T-helper 1 cell treated with Interleukin-12 subunit alpha and Interleukin-12 subunit beta and Interleukin-4 antibody, amounts not matched to agents 30 ng/mL and 1 ng/mL, for 36 hours (primary cell): ENCODE data around the gene OR2A25. TPM values are rescaled to one million over a fixed set of nuclear protein-coding genes. Genes with fewer than 3 reads are reported as not detected.
"Not testable (repeated sequence)": the region's sequence is repeated elsewhere in the genome, so short reads cannot be mapped to it uniquely, and the experiment has no call there.

ENCODE experiments used
- intact Hi-C: fragments of 100-400 bp; cut with micrococcal nuclease; formaldehyde crosslinking; loops from one replicate; pipeline ENCODE4 v1.15.1; 2024
- total RNA-seq: library from RNA; stranded (reverse); gene quantifications from 2 replicates; pipeline ENCODE4 v1.2.3, GENCODE V29; 2022

Gene OR2A25, protein sequence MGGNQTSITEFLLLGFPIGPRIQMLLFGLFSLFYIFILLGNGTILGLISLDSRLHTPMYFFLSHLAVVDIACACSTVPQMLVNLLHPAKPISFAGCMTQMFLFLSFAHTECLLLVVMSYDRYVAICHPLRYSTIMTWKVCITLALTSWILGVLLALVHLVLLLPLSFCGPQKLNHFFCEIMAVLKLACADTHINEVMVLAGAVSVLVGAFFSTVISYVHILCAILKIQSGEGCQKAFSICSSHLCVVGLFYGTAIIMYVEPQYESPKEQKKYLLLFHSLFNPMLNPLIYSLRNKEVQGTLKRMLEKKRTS
- total RNA-seq = not detected in 2 replicates

- intact Hi-C loops = no loop called here
Measured at GRCh38 chr7:144069511-144069910, at the start of gene OR2A25. Gene OR2A25, plus strand, starts transcription at chr7:144069811. Its CDS starts 4,409 bp downstream, at chr7:144074220.

DNA sequence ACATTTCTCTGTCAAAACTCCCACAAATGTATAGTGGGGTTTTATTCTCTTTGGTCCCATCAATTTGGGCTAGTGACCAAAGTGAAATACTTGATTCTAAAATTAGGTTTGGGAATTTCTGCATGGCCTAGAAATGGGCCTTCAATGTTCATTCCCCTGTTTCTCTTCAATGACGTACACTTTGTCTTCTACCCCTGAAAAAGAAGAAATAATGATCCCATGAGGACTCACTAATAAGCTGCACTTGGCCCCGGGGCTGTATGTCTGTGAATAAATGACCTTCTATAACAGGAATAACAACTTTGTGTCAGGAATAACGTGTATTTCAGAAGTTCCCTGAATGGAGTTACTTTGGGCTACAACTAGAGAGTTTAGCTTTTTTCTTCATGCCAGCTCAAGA, 49.3 kb upstream of the OR2A25 start:
- intact Hi-C loops = no loop called here

- intact Hi-C loops = no loop called here
Measured at GRCh38 chr7:144022169-144022568, 47.4 kb upstream of the OR2A25 start.

- intact Hi-C loops = no loop called here
Measured at GRCh38 chr7:144023171-144023827, 46.3 kb upstream of the OR2A25 start.

- intact Hi-C loops = no loop called here
Measured at GRCh38 chr7:144024213-144024612, 45.4 kb upstream of the OR2A25 start.

DNA sequence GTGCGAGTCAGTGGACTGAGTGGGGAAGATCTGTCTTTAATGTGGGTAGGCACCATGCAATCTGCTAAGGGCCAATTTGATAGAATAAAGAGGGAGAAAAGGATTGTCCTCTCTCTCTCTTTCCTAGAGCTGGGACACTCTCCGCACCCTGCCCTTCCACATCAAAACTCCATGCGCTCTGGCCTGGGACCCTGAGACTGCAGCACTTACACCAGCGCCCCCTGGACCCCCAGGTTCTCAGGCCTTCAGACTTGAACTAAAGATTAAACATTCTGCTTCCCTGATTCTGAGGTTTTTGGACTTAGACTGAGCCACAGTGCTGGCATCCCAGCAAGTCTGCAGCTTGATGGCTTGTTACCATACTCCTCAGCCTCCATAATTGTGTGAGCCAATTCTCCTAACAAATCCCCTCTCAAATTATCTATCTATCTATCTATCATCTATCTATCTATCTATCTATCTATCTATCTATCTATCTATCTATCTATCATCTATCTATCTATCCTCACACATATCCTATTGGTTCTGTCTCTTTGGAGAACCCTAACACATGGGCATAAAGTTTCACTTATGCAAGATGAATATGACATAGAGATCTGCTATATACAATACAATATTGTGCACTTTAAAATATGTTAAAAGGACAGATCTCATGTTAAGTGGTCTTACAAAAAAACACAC, 43.3 kb upstream of the OR2A25 start:
- intact Hi-C loops = no loop called here

DNA sequence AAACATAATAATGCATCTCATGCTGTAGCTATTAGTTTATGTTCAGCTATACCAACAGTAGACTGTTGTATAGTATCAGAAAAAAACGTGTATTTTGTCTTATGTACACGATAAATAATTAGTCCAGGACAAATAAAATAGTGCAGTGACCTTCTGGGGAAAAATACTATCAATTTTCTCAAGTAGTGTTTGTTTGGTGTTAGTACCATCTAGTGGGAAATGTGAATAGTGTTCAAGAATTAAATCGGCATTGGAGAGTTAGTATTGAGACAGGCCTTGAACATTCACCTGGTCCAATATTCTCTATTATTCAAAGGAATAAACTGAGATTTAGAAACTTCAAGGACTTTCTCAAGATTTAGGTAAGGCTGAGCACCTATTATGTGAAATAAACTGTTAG, 42.5 kb upstream of the OR2A25 start:
- intact Hi-C loops = no loop called here

GRCh38 chr7:144027974-144028373, 41.6 kb upstream of the OR2A25 start:
- intact Hi-C loops = no loop called here

GRCh38 chr7:144028547-144028946, 41.1 kb upstream of the OR2A25 start:
- intact Hi-C loops = no loop called here

DNA sequence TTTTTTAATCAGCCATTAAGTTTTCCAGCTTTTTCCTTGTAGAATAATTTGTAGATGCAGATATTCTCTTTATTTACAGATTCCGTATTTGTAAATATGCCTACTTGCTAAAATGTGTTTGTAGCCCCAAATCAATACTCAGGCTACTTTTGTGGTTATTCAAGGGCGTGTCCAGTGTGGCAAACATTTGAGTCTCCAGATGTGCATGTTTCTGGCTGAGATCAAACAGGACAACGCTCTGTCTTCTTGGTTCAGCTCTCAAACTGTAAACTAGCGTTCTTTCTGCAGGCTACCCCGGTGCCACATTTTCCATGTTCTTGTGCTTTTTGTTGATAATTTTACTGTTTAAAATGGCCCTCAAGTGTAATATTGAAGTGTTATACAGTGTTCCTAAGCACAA, 37.1 kb upstream of the OR2A25 start:
- intact Hi-C loops = no loop called here

DNA sequence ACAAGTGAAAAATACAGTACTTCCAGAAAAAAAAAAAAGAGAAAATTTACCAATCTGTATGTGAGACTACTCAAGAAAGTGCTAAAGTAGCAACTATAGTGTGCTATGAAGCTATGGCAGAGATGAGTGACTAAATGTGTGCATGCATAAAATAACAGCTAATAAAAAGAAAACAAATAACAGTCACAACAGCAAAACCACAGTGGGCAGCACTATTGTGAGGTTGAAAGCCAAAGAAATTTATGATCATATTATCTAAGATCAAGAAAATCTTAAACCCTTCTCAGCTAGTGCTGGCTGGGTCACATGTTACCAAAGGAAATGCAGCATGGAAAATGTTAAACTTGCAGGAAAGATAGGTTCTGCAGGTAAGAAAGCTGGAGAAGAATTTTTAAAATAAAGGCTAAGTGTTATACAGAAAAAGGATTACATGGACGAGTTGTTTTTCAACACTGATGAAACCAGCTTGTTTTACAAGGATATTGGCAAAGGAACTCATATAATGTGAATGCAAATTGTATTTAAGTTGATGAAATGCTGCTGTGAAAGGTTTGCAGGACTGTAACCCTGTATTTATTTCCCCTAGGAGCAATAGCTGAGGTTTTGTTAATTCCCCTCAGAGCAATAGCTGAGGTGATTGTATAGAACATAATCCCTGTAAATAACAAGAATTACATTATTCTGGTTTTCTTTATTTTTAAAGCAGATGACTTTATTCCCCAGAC, 36.5 kb upstream of the OR2A25 start:
- intact Hi-C loops = no loop called here

DNA sequence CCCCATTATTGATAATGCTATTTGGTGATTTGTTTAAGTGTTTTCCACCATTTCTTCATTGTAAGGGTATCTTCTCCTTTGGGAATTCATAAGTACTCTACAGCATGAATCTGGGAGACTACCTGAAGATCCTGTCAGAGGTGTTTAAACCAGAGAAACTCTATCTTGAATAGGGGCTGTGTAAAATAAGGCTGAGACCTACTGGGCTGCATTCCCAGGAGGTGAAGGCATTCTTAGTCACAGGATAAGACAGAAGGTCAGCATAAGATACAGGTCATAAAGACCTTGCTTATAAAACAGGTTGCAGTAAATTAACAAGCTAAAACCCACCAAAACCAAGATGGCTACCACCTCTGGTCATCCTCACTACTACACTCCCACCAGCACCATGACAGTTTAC, 34.2 kb upstream of the OR2A25 start:
- intact Hi-C loops = no loop called here

GRCh38 chr7:144036302-144036885, 33.2 kb upstream of the OR2A25 start:
- intact Hi-C loops = no loop called here

DNA sequence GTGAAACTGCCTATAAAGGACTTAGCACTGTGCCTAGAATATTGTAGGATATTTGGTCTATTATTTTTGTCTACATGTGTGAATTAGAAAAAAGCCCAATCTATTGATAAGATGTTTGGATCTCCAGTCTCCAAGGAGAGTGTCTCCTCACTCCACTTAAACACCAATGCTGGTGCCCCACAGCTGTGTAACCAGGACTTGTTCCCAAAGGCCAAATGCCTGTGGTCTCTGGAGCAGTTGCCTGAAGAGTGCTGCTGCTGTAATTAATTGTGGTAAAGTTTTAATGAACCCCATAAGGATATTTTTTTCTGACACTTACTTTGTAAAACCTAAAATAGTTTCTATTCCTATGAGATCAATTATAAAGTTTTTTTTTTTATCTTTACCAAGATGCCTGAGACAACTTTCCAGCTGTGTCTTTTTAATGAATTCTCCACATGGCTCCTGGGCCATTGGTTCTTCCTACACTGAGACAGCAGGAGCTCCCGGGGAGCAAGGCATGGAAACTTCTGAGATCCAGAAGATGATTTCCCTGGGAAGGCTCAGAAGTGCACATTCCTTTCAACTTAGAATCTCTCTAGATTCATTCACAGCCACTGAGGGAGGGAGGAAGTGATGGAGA, 32.1 kb upstream of the OR2A25 start:
- intact Hi-C loops = no loop called here

DNA sequence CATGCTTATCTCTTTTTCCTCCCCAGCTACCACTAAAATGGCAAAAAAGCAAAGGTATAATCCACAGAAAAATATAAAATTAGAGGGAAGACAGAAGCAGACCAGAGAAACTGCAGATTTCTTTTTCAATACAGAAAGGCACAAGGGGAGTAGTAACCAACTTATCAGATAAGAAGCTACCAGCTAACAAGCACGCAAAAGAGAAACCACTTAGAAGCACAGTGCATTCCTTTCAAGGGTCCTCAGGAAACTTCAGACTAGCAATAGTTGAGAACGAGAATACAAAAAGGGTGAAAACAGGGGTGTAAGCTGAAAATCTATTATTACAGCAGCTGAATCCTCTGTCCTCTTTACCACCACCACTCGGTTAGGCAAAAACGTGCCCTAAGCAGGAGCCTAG, 30.7 kb upstream of the OR2A25 start:
- intact Hi-C loops = no loop called here

GRCh38 chr7:144048648-144049047, 21.0 kb upstream of the OR2A25 start, which contains the start of gene OR2A5:
Gene OR2A5, plus strand, starts transcription at chr7:144048948. Its CDS starts 1,454 bp downstream, at chr7:144050402.
- intact Hi-C loops = no loop called here

GRCh38 chr7:144049491-144049890, 20.1 kb upstream of the OR2A25 start:
- intact Hi-C loops = no loop called here

GRCh38 chr7:144050093-144050492, 19.5 kb upstream of the OR2A25 start:
- intact Hi-C loops = no loop called here

DNA sequence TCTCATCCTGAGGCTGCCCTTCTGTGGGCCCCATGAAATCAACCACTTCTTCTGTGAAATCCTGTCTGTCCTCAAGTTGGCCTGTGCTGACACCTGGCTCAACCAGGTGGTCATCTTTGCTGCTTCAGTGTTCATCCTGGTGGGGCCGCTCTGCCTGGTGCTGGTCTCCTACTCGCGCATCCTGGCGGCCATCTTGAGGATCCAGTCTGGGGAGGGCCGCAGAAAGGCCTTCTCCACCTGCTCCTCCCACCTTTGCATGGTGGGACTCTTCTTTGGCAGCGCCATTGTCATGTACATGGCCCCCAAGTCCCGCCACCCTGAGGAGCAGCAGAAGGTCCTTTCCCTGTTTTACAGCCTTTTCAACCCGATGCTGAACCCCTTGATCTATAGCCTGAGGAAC, 18.7 kb upstream of the OR2A25 start:
- intact Hi-C loops = not testable (repeated sequence)

- intact Hi-C loops = no loop called here
Measured at GRCh38 chr7:144057954-144058353, 11.7 kb upstream of the OR2A25 start.

DNA sequence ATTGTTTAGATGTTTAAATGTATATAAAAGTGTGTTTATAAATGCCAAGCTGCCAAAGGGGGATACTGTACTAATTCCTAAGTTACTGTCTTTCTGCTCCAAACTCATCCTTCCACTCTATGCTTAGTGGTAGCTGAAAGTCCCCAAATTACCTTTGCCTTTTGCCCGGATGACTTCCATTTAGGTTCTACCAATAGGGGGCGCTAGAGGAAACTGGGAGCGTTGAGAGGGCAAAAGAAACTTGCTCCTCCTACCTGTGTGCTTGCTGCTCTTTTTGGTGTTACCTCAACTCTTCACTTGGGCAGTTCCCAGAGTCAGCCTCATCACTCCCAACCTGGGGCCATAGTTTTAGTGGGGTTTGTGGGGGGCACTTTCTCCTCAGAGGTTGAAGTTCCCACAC, 5.9 kb upstream of the OR2A25 start:
- intact Hi-C loops = no loop called here
